ENCODE data around the gene CEP192.

GRCh38 chr18:13039806-13040205 lies 48.6 kb downstream of the CEP192 start:
- TF ChIP-seq FOXM1 (IDR thresholded peaks at IDR 0.05; ENCODE audit: low read depth, low read length) (no peak), CTCF (IDR thresholded peaks at IDR 0.05 in 2 of 3, conservative IDR thresholded peaks at IDR 0.05 in 1 of 3; ENCODE audit: control insufficient read depth in 2 of 3, extremely low read depth in 1 of 3, insufficient read depth in 1 of 3, low read depth in 3 of 3, low read length in 3 of 3) (no peak), EZH2 (IDR thresholded peaks at IDR 0.05; ENCODE audit: borderline replicate concordance, control insufficient read depth, low read depth, low read length) (no peak)
